GM23338 (cell line): ENCODE data around the gene ERMP1. TPM values are rescaled to one million over a fixed set of nuclear protein-coding genes. Genes with fewer than 3 reads are reported as not detected.

ENCODE experiments used
- ATAC-seq: fragments of 200-7000 bp; cut with Tn5 transposase; 3 replicates; pipeline ENCODE4 v1.9.1; 2020
- DNase-seq: peaks from one replicate; pipeline ENCODE4 v3.0.0-alpha.2; 2015; ENCODE audit warnings: low spot score
- H2AFZ ChIP-seq: fragments of 200-600 bp; sonication (generic); 2 replicates; pipeline ENCODE4 v1.8.0; 2016; ENCODE audit warnings: antibody characterized with exemption, mild to moderate bottlenecking, moderate library complexity
- H3F3A ChIP-seq: fragments of 200-600 bp; sonication (generic); replicated peaks from 2 replicates; pipeline ENCODE4 v1.8.0; 2017; ENCODE audit warnings: antibody characterized with exemption, mixed run types, low read depth
- H3K27ac ChIP-seq: fragments of 200-600 bp; sonication (generic); 2 replicates; pipeline ENCODE4 v1.6.1; 2016; ENCODE audit warnings: low read depth
- H3K27me3 ChIP-seq: fragments of 200-600 bp; sonication (generic); 2 replicates; pipeline ENCODE4 v1.8.0; 2016; ENCODE audit warnings: mild to moderate bottlenecking, mixed run types, moderate library complexity; ENCODE audit not compliant: insufficient read depth
- H3K36me3 ChIP-seq: fragments of 200-600 bp; sonication (generic); 2 replicates; pipeline ENCODE4 v1.8.0; 2016; ENCODE audit warnings: mild to moderate bottlenecking; ENCODE audit not compliant: insufficient read depth
- H3K4me1 ChIP-seq: fragments of 200-600 bp; sonication (generic); 2 replicates; pipeline ENCODE4 v1.8.0; 2016; ENCODE audit warnings: mild to moderate bottlenecking, moderate library complexity; ENCODE audit not compliant: insufficient read depth
- H3K4me2 ChIP-seq: fragments of 200-600 bp; sonication (generic); 2 replicates; pipeline ENCODE4 v1.7.1; 2017; ENCODE audit warnings: mixed run types
- H3K4me3 ChIP-seq: fragments of 200-600 bp; sonication (generic); 2 replicates; pipeline ENCODE4 v1.6.1; 2016; ENCODE audit warnings: mixed run types
- H3K79me2 ChIP-seq: fragments of 200-600 bp; sonication (generic); replicated peaks from 2 replicates; pipeline ENCODE4 v1.8.0; 2017; ENCODE audit warnings: mild to moderate bottlenecking; ENCODE audit not compliant: insufficient read depth
- H3K9me2 ChIP-seq: fragments of 200-600 bp; sonication (generic); 2 replicates; pipeline ENCODE4 v1.8.0; 2017; ENCODE audit not compliant: insufficient read depth
- H4K20me1 ChIP-seq: fragments of 200-600 bp; sonication (generic); replicated peaks from 2 replicates; pipeline ENCODE4 v1.8.0; 2017; ENCODE audit warnings: mild to moderate bottlenecking; ENCODE audit not compliant: insufficient read depth
- H3K27ac Mint-ChIP-seq: 2 replicates; pipeline ENCODE4 v1.8.0; 2020; ENCODE audit warnings: inconsistent platforms, mild to moderate bottlenecking, moderate library complexity, mixed read lengths
- H3K27me3 Mint-ChIP-seq: 3 replicates; pipeline ENCODE4 v1.8.0; 2022; ENCODE audit warnings: low read depth, mild to moderate bottlenecking, moderate library complexity, mixed read lengths, inconsistent platforms; ENCODE audit not compliant: insufficient read depth, poor library complexity
- H3K36me3 Mint-ChIP-seq: 3 replicates; pipeline ENCODE4 v1.8.0; 2021; ENCODE audit warnings: low read depth, mild to moderate bottlenecking, inconsistent platforms, moderate library complexity, mixed read lengths
- H3K4me1 Mint-ChIP-seq: 3 replicates; pipeline ENCODE4 v1.8.0; 2020; ENCODE audit warnings: mild to moderate bottlenecking, inconsistent platforms, mixed read lengths
- H3K4me3 Mint-ChIP-seq: 3 replicates; pipeline ENCODE4 v1.8.0; 2021; ENCODE audit warnings: moderate library complexity, mild to moderate bottlenecking, inconsistent platforms, mixed read lengths
- H3K9me3 Mint-ChIP-seq: 3 replicates; pipeline ENCODE4 v1.8.0; 2020; ENCODE audit warnings: moderate library complexity, mild to moderate bottlenecking, inconsistent platforms, mixed read lengths
- JUNB ChIP-seq: IDR thresholded peaks from one replicate; pipeline ENCODE4 v1.6.1; 2016; ENCODE audit warnings: antibody characterized with exemption; ENCODE audit not compliant: unreplicated experiment
- ZNF331 ChIP-seq: fragments of 250-450 bp; sonication (Bioruptor Pico); IDR thresholded peaks from 2 replicates; pipeline ENCODE4 v1.5.0; 2020; ENCODE audit warnings: low read depth, mild to moderate bottlenecking, moderate library complexity
- polyA plus RNA-seq: library from polyadenylated mRNA; unstranded; fragments of >200 nt; fragmentation: Nextera tagmentation; extraction: Ambion mirVana; gene quantifications from 2 replicates; pipeline ENCODE4 v1.2.1, GENCODE V29; 2016
- total RNA-seq: library from RNA; depleted of rRNA; stranded (reverse); fragments of >200 nt; shearing (Covaris generic); gene quantifications from 2 replicates; pipeline ENCODE4 v1.2.3, GENCODE V29; 2014
- TF ChIP-seq, protein P1 (sequence below): fragments of 250-450 bp; sonication (Bioruptor Pico); IDR thresholded peaks from 2 replicates; pipeline ENCODE4 v1.5.0; 2020; ENCODE audit warnings: mild to moderate bottlenecking, moderate library complexity
- TF ChIP-seq, protein P2 (sequence below): IDR thresholded peaks from one replicate; pipeline ENCODE4 v1.6.1; 2018; ENCODE audit warnings: antibody characterized with exemption; ENCODE audit not compliant: unreplicated experiment
- TF ChIP-seq, protein P3 (sequence below): IDR thresholded peaks from 2 replicates; pipeline ENCODE4 v1.6.1; 2016; ENCODE audit warnings: antibody characterized with exemption
- TF ChIP-seq, protein P4 (sequence below), 2 experiments: fragments of 200-600 bp in 1 of 2; sonication (generic) in 1 of 2; conservative IDR thresholded peaks; 2 replicates each; pipeline versions ENCODE4 v1.5.1 to v1.6.1; 2016 to 2017; ENCODE audit warnings: antibody characterized with exemption in 2 of 2, low read depth in 2 of 2, mild to moderate bottlenecking in 2 of 2, moderate library complexity in 1 of 2

Gene ERMP1
- total and polyA plus RNA-seq, 2 experiments from 2014 or later: 5.3 to 23.4 TPM

DNA sequence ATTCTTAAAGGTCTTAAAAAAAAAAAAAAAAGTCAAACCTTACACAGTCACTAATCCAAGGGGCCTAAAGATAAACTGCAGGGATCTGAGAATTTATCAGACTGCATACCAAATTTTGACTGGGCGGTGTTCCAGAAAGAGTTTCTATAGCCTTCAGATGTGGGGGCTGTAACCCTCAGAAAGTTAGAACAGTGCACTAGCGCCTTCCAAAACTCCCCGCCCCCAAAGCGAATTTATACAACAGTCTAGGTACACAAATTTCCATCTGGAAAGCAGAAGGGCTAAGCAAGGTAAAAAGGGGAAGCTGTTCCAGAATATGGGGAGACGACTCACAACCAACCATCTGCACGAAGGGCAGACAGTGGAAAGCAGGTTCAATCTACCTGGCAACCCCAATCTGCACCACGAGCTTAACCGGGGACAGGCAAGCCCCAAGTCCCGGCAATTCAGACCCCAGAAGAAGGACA, 813 bp downstream of the ERMP1 start (continued):
- TF ChIP-seq, protein P1, sequence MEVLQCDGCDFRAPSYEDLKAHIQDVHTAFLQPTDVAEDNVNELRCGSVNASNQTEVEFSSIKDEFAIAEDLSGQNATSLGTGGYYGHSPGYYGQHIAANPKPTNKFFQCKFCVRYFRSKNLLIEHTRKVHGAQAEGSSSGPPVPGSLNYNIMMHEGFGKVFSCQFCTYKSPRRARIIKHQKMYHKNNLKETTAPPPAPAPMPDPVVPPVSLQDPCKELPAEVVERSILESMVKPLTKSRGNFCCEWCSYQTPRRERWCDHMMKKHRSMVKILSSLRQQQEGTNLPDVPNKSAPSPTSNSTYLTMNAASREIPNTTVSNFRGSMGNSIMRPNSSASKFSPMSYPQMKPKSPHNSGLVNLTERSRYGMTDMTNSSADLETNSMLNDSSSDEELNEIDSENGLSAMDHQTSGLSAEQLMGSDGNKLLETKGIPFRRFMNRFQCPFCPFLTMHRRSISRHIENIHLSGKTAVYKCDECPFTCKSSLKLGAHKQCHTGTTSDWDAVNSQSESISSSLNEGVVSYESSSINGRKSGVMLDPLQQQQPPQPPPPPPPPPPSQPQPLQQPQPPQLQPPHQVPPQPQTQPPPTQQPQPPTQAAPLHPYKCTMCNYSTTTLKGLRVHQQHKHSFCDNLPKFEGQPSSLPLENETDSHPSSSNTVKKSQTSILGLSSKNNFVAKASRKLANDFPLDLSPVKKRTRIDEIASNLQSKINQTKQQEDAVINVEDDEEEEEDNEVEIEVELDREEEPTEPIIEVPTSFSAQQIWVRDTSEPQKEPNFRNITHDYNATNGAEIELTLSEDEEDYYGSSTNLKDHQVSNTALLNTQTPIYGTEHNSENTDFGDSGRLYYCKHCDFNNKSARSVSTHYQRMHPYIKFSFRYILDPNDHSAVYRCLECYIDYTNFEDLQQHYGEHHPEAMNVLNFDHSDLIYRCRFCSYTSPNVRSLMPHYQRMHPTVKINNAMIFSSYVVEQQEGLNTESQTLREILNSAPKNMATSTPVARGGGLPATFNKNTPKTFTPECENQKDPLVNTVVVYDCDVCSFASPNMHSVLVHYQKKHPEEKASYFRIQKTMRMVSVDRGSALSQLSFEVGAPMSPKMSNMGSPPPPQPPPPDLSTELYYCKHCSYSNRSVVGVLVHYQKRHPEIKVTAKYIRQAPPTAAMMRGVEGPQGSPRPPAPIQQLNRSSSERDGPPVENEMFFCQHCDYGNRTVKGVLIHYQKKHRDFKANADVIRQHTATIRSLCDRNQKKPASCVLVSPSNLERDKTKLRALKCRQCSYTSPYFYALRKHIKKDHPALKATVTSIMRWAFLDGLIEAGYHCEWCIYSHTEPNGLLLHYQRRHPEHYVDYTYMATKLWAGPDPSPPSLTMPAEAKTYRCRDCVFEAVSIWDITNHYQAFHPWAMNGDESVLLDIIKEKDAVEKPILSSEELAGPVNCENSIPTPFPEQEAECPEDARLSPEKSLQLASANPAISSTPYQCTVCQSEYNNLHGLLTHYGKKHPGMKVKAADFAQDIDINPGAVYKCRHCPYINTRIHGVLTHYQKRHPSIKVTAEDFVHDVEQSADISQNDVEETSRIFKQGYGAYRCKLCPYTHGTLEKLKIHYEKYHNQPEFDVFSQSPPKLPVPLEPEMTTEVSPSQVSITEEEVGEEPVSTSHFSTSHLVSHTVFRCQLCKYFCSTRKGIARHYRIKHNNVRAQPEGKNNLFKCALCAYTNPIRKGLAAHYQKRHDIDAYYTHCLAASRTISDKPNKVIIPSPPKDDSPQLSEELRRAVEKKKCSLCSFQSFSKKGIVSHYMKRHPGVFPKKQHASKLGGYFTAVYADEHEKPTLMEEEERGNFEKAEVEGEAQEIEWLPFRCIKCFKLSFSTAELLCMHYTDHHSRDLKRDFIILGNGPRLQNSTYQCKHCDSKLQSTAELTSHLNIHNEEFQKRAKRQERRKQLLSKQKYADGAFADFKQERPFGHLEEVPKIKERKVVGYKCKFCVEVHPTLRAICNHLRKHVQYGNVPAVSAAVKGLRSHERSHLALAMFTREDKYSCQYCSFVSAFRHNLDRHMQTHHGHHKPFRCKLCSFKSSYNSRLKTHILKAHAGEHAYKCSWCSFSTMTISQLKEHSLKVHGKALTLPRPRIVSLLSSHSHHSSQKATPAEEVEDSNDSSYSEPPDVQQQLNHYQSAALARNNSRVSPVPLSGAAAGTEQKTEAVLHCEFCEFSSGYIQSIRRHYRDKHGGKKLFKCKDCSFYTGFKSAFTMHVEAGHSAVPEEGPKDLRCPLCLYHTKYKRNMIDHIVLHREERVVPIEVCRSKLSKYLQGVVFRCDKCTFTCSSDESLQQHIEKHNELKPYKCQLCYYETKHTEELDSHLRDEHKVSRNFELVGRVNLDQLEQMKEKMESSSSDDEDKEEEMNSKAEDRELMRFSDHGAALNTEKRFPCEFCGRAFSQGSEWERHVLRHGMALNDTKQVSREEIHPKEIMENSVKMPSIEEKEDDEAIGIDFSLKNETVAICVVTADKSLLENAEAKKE (CRISPR knock-in tag): no peak
- TF ChIP-seq, protein P2, sequence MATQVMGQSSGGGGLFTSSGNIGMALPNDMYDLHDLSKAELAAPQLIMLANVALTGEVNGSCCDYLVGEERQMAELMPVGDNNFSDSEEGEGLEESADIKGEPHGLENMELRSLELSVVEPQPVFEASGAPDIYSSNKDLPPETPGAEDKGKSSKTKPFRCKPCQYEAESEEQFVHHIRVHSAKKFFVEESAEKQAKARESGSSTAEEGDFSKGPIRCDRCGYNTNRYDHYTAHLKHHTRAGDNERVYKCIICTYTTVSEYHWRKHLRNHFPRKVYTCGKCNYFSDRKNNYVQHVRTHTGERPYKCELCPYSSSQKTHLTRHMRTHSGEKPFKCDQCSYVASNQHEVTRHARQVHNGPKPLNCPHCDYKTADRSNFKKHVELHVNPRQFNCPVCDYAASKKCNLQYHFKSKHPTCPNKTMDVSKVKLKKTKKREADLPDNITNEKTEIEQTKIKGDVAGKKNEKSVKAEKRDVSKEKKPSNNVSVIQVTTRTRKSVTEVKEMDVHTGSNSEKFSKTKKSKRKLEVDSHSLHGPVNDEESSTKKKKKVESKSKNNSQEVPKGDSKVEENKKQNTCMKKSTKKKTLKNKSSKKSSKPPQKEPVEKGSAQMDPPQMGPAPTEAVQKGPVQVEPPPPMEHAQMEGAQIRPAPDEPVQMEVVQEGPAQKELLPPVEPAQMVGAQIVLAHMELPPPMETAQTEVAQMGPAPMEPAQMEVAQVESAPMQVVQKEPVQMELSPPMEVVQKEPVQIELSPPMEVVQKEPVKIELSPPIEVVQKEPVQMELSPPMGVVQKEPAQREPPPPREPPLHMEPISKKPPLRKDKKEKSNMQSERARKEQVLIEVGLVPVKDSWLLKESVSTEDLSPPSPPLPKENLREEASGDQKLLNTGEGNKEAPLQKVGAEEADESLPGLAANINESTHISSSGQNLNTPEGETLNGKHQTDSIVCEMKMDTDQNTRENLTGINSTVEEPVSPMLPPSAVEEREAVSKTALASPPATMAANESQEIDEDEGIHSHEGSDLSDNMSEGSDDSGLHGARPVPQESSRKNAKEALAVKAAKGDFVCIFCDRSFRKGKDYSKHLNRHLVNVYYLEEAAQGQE: no peak

DNA sequence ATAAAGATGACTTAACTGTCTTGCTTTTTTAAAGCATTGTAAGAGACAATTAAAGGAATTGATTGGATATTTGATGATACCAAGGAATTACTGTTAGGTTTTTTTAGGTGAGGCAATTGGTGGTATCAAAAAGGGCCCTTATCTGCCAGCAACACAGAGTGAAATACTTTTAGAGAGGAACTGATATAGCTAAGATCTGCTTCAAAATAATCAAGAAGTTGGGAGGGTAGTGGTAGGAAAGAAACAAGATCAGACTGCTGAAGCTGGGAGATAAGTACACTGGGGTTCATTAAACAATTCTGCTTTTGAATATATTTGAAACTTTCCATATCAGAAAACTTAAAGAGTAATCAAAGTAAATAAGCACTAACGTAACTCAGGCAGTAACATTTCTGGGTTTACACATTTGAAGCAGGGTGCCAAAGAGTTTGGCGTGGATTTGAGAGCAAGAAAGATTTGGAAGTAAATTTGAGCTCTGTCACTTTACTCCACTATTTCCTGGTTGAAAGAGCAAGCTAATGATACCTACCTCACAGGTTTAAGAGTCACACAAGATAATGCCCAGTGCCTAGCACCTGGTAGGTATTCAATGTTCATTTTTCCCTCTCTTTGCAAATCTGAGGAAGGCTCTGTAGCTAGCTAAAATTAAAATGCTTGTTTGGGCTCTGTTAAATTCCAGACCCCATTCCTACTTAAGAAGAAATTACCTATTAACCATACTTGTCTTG, 6.9 kb downstream of the ERMP1 start:
- 0 out of 2 replicates have a peak, but pooled peaks cover 3% of the 10 kb centered on the region for H4K20me1 ChIP-seq
- no peak overlapping the region for H2AFZ ChIP-seq
- H3K4me1 ChIP-seq: no peaks in the 10 kb centered on the region
- H3K4me3 ChIP-seq: no peak overlapping the region
- H3K27ac ChIP-seq: no peak overlapping the region
- Mint-ChIP-seq H3K27ac (no peak overlapping the region), H3K4me1 (0 out of 3 replicates have a peak, but pooled peaks cover under 1% of the 10 kb centered on the region), H3K27me3 (peaks cover 2% of the 10 kb centered on the region), H3K36me3 (peaks cover 2% of the 10 kb centered on the region; the same call in 2 of the 3 replicates), H3K4me3 (no peak overlapping the region), H3K9me3 (no peaks in the 10 kb centered on the region)
- ATAC-seq (no peak), DNase-seq (no peak)
- H3K36me3 ChIP-seq: peaks cover 8% of the 10 kb centered on the region; the same call in 1 of the 2 replicates
- no peaks in the 10 kb centered on the region; the same call in 1 of the 2 replicates for H3K79me2 ChIP-seq
- H3K4me2 ChIP-seq: no peak overlapping the region
- H3K9me2 ChIP-seq: no peaks in the 10 kb centered on the region
- no peaks in the 10 kb centered on the region for H3K27me3 ChIP-seq
- H3F3A ChIP-seq: no peaks in the 10 kb centered on the region
- TF ChIP-seq ZNF331 (CRISPR knock-in tag) (no peak), JUNB (no peak)
- TF ChIP-seq, protein P3, sequence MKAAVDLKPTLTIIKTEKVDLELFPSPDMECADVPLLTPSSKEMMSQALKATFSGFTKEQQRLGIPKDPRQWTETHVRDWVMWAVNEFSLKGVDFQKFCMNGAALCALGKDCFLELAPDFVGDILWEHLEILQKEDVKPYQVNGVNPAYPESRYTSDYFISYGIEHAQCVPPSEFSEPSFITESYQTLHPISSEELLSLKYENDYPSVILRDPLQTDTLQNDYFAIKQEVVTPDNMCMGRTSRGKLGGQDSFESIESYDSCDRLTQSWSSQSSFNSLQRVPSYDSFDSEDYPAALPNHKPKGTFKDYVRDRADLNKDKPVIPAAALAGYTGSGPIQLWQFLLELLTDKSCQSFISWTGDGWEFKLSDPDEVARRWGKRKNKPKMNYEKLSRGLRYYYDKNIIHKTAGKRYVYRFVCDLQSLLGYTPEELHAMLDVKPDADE: no peak
- TF ChIP-seq, protein P4, sequence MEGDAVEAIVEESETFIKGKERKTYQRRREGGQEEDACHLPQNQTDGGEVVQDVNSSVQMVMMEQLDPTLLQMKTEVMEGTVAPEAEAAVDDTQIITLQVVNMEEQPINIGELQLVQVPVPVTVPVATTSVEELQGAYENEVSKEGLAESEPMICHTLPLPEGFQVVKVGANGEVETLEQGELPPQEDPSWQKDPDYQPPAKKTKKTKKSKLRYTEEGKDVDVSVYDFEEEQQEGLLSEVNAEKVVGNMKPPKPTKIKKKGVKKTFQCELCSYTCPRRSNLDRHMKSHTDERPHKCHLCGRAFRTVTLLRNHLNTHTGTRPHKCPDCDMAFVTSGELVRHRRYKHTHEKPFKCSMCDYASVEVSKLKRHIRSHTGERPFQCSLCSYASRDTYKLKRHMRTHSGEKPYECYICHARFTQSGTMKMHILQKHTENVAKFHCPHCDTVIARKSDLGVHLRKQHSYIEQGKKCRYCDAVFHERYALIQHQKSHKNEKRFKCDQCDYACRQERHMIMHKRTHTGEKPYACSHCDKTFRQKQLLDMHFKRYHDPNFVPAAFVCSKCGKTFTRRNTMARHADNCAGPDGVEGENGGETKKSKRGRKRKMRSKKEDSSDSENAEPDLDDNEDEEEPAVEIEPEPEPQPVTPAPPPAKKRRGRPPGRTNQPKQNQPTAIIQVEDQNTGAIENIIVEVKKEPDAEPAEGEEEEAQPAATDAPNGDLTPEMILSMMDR (conservative IDR thresholded peaks at IDR 0.05; ENCODE audit: low read depth in 2 of 2): no peak
- TF ChIP-seq, protein P2: no peak
